ENCODE measurements around the gene MAMDC4.
"Not testable (repeated sequence)": the region's sequence is repeated elsewhere in the genome, so short reads cannot be mapped to it uniquely, and the experiment has no call there.

The MAMDC4 gene

GRCh38 chr9:136839229-136840139 lies 12.7 kb upstream of the MAMDC4 start:
- H3K4me1 ChIP-seq: peaks cover 38% of the 10 kb centered on the region
- no peak overlapping the region for H3K4me3 ChIP-seq (ENCODE audit: low read depth, low read length)
- H3K27me3 ChIP-seq: no peaks in the 10 kb centered on the region
- no peak for DNase-seq
- no peaks in the 10 kb centered on the region for H3K9me3 ChIP-seq
- H3K36me3 ChIP-seq: peaks cover 44% of the 10 kb centered on the region
- TF ChIP-seq CTCF (IDR thresholded peaks at IDR 0.05; ENCODE audit: low read depth, low read length): 0 out of 2 replicates have a peak, but pooled peaks have one; percentile 6

GRCh38 chr9:136840140-136840876 lies 11.8 kb upstream of the MAMDC4 start:
- peak; percentile 64 for DNase-seq
- TF ChIP-seq CTCF (IDR thresholded peaks at IDR 0.05; ENCODE audit: low read depth, low read length): 0 out of 2 replicates have a peak, but pooled peaks have one; percentile 1
- peaks cover 40% of the 10 kb centered on the region for H3K36me3 ChIP-seq
- H3K27me3 ChIP-seq: no peaks in the 10 kb centered on the region
- peaks cover 38% of the 10 kb centered on the region for H3K4me1 ChIP-seq
- no peaks in the 10 kb centered on the region for H3K9me3 ChIP-seq
- H3K4me3 ChIP-seq (ENCODE audit: low read depth, low read length): no peak overlapping the region

- H3K36me3 ChIP-seq: peaks cover 37% of the 10 kb centered on the region
- no peaks in the 10 kb centered on the region for H3K27me3 ChIP-seq
- no peak overlapping the region for H3K4me3 ChIP-seq (ENCODE audit: low read depth, low read length)
- no peak for TF ChIP-seq CTCF (IDR thresholded peaks at IDR 0.05; ENCODE audit: low read depth, low read length)
- peak; percentile 92 for DNase-seq
- H3K9me3 ChIP-seq: no peaks in the 10 kb centered on the region
- peaks cover 38% of the 10 kb centered on the region for H3K4me1 ChIP-seq
Measured at GRCh38 chr9:136840877-136841645, 11.1 kb upstream of the MAMDC4 start.

- H3K9me3 ChIP-seq; H3K4me3 ChIP-seq (ENCODE audit: low read depth, low read length); DNase-seq; H3K27me3 ChIP-seq: not testable (repeated sequence)
- peaks cover 38% of the 10 kb centered on the region for H3K4me1 ChIP-seq
- H3K36me3 ChIP-seq: peaks cover 30% of the 10 kb centered on the region
Measured at GRCh38 chr9:136841646-136842379, 10.3 kb upstream of the MAMDC4 start.

GRCh38 chr9:136842380-136842948 lies 9.7 kb upstream of the MAMDC4 start, which contains the start of gene AJM1:
AJM1 (plus strand) TSS chr9:136842478; CDS start chr9:136844415, 1,937 bp downstream.
- DNase-seq: peak; percentile 86
- Histone ChIP-seq H3K4me3 (ENCODE audit: low read depth, low read length) (peak within 1 kb of the TSS; percentile 51), H3K4me1 (peaks cover 38% of the 10 kb centered on the region), H3K36me3 (peaks cover 27% of the 10 kb centered on the region)
- peak; percentile 84 for TF ChIP-seq CTCF (IDR thresholded peaks at IDR 0.05; ENCODE audit: low read depth, low read length)
- H3K27me3 ChIP-seq, H3K9me3 ChIP-seq: not testable (repeated sequence)

- Histone ChIP-seq H3K36me3 (peaks cover 22% of the 10 kb centered on the region), H3K4me3 (ENCODE audit: low read depth, low read length) (peak overlapping the region; percentile 35), H3K4me1 (peaks cover 38% of the 10 kb centered on the region)
- DNase-seq, H3K27me3 ChIP-seq, H3K9me3 ChIP-seq: not testable (repeated sequence)
Measured at GRCh38 chr9:136843159-136843800, 8.9 kb upstream of the MAMDC4 start.

Measured in BE2C (cell line).